GM23338 (cell line): Measurements from ENCODE around the gene EIF3J. TPM values are rescaled to one million over a fixed set of nuclear protein-coding genes. Genes with fewer than 3 reads are reported as not detected.

Source experiments
- ATAC-seq: fragments of 200-7000 bp; cut with Tn5 transposase; 3 replicates; pipeline ENCODE4 v1.9.1; 2020
- DNase-seq: peaks from one replicate; pipeline ENCODE4 v3.0.0-alpha.2; 2015; ENCODE audit warnings: low spot score
- H2AFZ ChIP-seq: fragments of 200-600 bp; sonication (generic); 2 replicates; pipeline ENCODE4 v1.8.0; 2016; ENCODE audit warnings: antibody characterized with exemption, mild to moderate bottlenecking, moderate library complexity
- H3F3A ChIP-seq: fragments of 200-600 bp; sonication (generic); replicated peaks from 2 replicates; pipeline ENCODE4 v1.8.0; 2017; ENCODE audit warnings: antibody characterized with exemption, mixed run types, low read depth
- H3K27ac ChIP-seq: fragments of 200-600 bp; sonication (generic); 2 replicates; pipeline ENCODE4 v1.6.1; 2016; ENCODE audit warnings: low read depth
- H3K27me3 ChIP-seq: fragments of 200-600 bp; sonication (generic); 2 replicates; pipeline ENCODE4 v1.8.0; 2016; ENCODE audit warnings: mild to moderate bottlenecking, mixed run types, moderate library complexity; ENCODE audit not compliant: insufficient read depth
- H3K36me3 ChIP-seq: fragments of 200-600 bp; sonication (generic); 2 replicates; pipeline ENCODE4 v1.8.0; 2016; ENCODE audit warnings: mild to moderate bottlenecking; ENCODE audit not compliant: insufficient read depth
- H3K4me1 ChIP-seq: fragments of 200-600 bp; sonication (generic); 2 replicates; pipeline ENCODE4 v1.8.0; 2016; ENCODE audit warnings: mild to moderate bottlenecking, moderate library complexity; ENCODE audit not compliant: insufficient read depth
- H3K4me2 ChIP-seq: fragments of 200-600 bp; sonication (generic); 2 replicates; pipeline ENCODE4 v1.7.1; 2017; ENCODE audit warnings: mixed run types
- H3K4me3 ChIP-seq: fragments of 200-600 bp; sonication (generic); 2 replicates; pipeline ENCODE4 v1.6.1; 2016; ENCODE audit warnings: mixed run types
- H3K79me2 ChIP-seq: fragments of 200-600 bp; sonication (generic); replicated peaks from 2 replicates; pipeline ENCODE4 v1.8.0; 2017; ENCODE audit warnings: mild to moderate bottlenecking; ENCODE audit not compliant: insufficient read depth
- H3K9me2 ChIP-seq: fragments of 200-600 bp; sonication (generic); 2 replicates; pipeline ENCODE4 v1.8.0; 2017; ENCODE audit not compliant: insufficient read depth
- H4K20me1 ChIP-seq: fragments of 200-600 bp; sonication (generic); replicated peaks from 2 replicates; pipeline ENCODE4 v1.8.0; 2017; ENCODE audit warnings: mild to moderate bottlenecking; ENCODE audit not compliant: insufficient read depth
- H3K27ac Mint-ChIP-seq: 2 replicates; pipeline ENCODE4 v1.8.0; 2020; ENCODE audit warnings: inconsistent platforms, mild to moderate bottlenecking, moderate library complexity, mixed read lengths
- H3K27me3 Mint-ChIP-seq: 3 replicates; pipeline ENCODE4 v1.8.0; 2022; ENCODE audit warnings: low read depth, mild to moderate bottlenecking, moderate library complexity, mixed read lengths, inconsistent platforms; ENCODE audit not compliant: insufficient read depth, poor library complexity
- H3K36me3 Mint-ChIP-seq: 3 replicates; pipeline ENCODE4 v1.8.0; 2021; ENCODE audit warnings: low read depth, mild to moderate bottlenecking, inconsistent platforms, moderate library complexity, mixed read lengths
- H3K4me1 Mint-ChIP-seq: 3 replicates; pipeline ENCODE4 v1.8.0; 2020; ENCODE audit warnings: mild to moderate bottlenecking, inconsistent platforms, mixed read lengths
- H3K4me3 Mint-ChIP-seq: 3 replicates; pipeline ENCODE4 v1.8.0; 2021; ENCODE audit warnings: moderate library complexity, mild to moderate bottlenecking, inconsistent platforms, mixed read lengths
- H3K9me3 Mint-ChIP-seq: 3 replicates; pipeline ENCODE4 v1.8.0; 2020; ENCODE audit warnings: moderate library complexity, mild to moderate bottlenecking, inconsistent platforms, mixed read lengths
- CREB1 ChIP-seq: fragments of 250-450 bp; sonication (Bioruptor Pico); IDR thresholded peaks from 2 replicates; pipeline ENCODE4 v1.5.0; 2020; ENCODE audit warnings: low read depth, mild to moderate bottlenecking, moderate library complexity
- CTCF ChIP-seq, 2 experiments: fragments of 200-600 bp in 1 of 2; sonication (generic) in 1 of 2; conservative IDR thresholded peaks; 2 replicates each; pipeline versions ENCODE4 v1.5.1 to v1.6.1; 2016 to 2017; ENCODE audit warnings: antibody characterized with exemption in 2 of 2, low read depth in 2 of 2, mild to moderate bottlenecking in 2 of 2, moderate library complexity in 1 of 2
- EZH2 ChIP-seq: fragments of 200-600 bp; sonication (generic); IDR thresholded peaks from one replicate; pipeline ENCODE4 v1.8.0; 2017; ENCODE audit warnings: antibody characterized with exemption, mild to moderate bottlenecking, low read depth; ENCODE audit not compliant: unreplicated experiment
- EZH2phosphoT487 ChIP-seq: fragments of 200-600 bp; sonication (generic); IDR thresholded peaks from one replicate; pipeline ENCODE4 v1.8.1; 2018; ENCODE audit warnings: antibody characterized with exemption; ENCODE audit not compliant: unreplicated experiment
- JUNB ChIP-seq: IDR thresholded peaks from one replicate; pipeline ENCODE4 v1.6.1; 2016; ENCODE audit warnings: antibody characterized with exemption; ENCODE audit not compliant: unreplicated experiment
- NANOG ChIP-seq: IDR thresholded peaks from 2 replicates; pipeline ENCODE4 v1.6.1; 2016; ENCODE audit warnings: antibody characterized with exemption, borderline replicate concordance
- POLR2AphosphoS5 ChIP-seq: IDR thresholded peaks from 2 replicates; pipeline ENCODE4 v1.6.1; 2016; ENCODE audit warnings: antibody characterized with exemption, low read depth
- STAT1 ChIP-seq: IDR thresholded peaks from one replicate; pipeline ENCODE4 v1.6.1; 2016; ENCODE audit warnings: antibody characterized with exemption; ENCODE audit not compliant: unreplicated experiment
- ZNF114 ChIP-seq: fragments of 250-450 bp; sonication (Bioruptor Pico); IDR thresholded peaks from 2 replicates; pipeline ENCODE4 v1.5.0; 2020; ENCODE audit warnings: mild to moderate bottlenecking, moderate library complexity
- ZNF331 ChIP-seq: fragments of 250-450 bp; sonication (Bioruptor Pico); IDR thresholded peaks from 2 replicates; pipeline ENCODE4 v1.5.0; 2020; ENCODE audit warnings: low read depth, mild to moderate bottlenecking, moderate library complexity
- polyA plus RNA-seq: library from polyadenylated mRNA; unstranded; fragments of >200 nt; fragmentation: Nextera tagmentation; extraction: Ambion mirVana; gene quantifications from 2 replicates; pipeline ENCODE4 v1.2.1, GENCODE V29; 2016
- total RNA-seq: library from RNA; depleted of rRNA; stranded (reverse); fragments of >200 nt; shearing (Covaris generic); gene quantifications from 2 replicates; pipeline ENCODE4 v1.2.3, GENCODE V29; 2014
- TF ChIP-seq, protein P1 (sequence below): IDR thresholded peaks from one replicate; pipeline ENCODE4 v1.6.1; 2018; ENCODE audit warnings: antibody characterized with exemption; ENCODE audit not compliant: unreplicated experiment
- TF ChIP-seq, protein P2 (sequence below): IDR thresholded peaks from 2 replicates; pipeline ENCODE4 v1.6.1; 2016; ENCODE audit warnings: antibody characterized with exemption
- TF ChIP-seq, protein P3 (sequence below): fragments of 250-450 bp; sonication (Bioruptor Pico); IDR thresholded peaks from 2 replicates; pipeline ENCODE4 v1.5.0; 2020; ENCODE audit warnings: mild to moderate bottlenecking, moderate library complexity

EIF3J gene
- total and polyA plus RNA-seq, 2 experiments from 2014 or later: 62.7 to 66.6 TPM

DNA sequence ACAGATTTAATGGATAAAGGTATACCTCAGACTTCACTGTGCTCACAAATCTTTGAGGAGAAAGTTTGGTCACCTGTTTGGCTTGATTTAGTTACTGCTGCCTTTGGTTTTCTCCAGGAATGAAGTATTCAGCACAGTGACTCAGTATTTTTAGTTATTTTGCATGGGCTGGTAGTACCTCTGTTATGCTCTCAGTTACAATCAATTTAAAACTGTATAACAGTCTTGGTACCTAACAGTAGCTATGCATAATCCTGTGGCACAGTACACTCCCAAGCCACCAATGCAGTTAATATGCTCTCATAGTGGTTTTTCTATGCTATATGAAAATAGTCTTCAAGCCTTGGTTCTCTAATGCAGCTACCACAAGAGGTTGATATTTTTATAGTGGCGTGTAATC, 11.9 kb upstream of the EIF3J start:
- H3K36me3 ChIP-seq: peaks cover 22% of the 10 kb centered on the region
- no peaks in the 10 kb centered on the region for H3K27me3 ChIP-seq
- H3K4me2 ChIP-seq: no peak overlapping the region
- H3K9me2 ChIP-seq: no peaks in the 10 kb centered on the region
- H2AFZ ChIP-seq: no peak overlapping the region
- no peaks in the 10 kb centered on the region for H3K4me1 ChIP-seq
- H3K79me2 ChIP-seq: no peaks in the 10 kb centered on the region
- peaks cover 30% of the 10 kb centered on the region; the same call in 2 of the 3 replicates for H3K36me3 Mint-ChIP-seq
- DNase-seq (no peak), ATAC-seq (no peak)
- H3K4me3 Mint-ChIP-seq: no peak overlapping the region
- no peaks in the 10 kb centered on the region for H3K9me3 Mint-ChIP-seq
- H3K4me3 ChIP-seq: no peak overlapping the region
- no peak overlapping the region for H3K27ac ChIP-seq
- no peaks in the 10 kb centered on the region for H3K27me3 Mint-ChIP-seq
- H4K20me1 ChIP-seq: peaks cover 4% of the 10 kb centered on the region; the same call in 1 of the 2 replicates
- H3F3A ChIP-seq: 0 out of 2 replicates have a peak, but pooled peaks cover 5% of the 10 kb centered on the region
- no peaks in the 10 kb centered on the region for H3K4me1 Mint-ChIP-seq
- H3K27ac Mint-ChIP-seq: no peak overlapping the region
- TF ChIP-seq, protein P1, sequence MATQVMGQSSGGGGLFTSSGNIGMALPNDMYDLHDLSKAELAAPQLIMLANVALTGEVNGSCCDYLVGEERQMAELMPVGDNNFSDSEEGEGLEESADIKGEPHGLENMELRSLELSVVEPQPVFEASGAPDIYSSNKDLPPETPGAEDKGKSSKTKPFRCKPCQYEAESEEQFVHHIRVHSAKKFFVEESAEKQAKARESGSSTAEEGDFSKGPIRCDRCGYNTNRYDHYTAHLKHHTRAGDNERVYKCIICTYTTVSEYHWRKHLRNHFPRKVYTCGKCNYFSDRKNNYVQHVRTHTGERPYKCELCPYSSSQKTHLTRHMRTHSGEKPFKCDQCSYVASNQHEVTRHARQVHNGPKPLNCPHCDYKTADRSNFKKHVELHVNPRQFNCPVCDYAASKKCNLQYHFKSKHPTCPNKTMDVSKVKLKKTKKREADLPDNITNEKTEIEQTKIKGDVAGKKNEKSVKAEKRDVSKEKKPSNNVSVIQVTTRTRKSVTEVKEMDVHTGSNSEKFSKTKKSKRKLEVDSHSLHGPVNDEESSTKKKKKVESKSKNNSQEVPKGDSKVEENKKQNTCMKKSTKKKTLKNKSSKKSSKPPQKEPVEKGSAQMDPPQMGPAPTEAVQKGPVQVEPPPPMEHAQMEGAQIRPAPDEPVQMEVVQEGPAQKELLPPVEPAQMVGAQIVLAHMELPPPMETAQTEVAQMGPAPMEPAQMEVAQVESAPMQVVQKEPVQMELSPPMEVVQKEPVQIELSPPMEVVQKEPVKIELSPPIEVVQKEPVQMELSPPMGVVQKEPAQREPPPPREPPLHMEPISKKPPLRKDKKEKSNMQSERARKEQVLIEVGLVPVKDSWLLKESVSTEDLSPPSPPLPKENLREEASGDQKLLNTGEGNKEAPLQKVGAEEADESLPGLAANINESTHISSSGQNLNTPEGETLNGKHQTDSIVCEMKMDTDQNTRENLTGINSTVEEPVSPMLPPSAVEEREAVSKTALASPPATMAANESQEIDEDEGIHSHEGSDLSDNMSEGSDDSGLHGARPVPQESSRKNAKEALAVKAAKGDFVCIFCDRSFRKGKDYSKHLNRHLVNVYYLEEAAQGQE: no peak
- TF ChIP-seq CREB1 (CRISPR knock-in tag): no peak
- TF ChIP-seq CTCF (conservative IDR thresholded peaks at IDR 0.05; ENCODE audit: low read depth in 2 of 2): no peak
- TF ChIP-seq JUNB: no peak
- no peak for TF ChIP-seq ZNF331 (CRISPR knock-in tag)
- TF ChIP-seq NANOG: no peak
- TF ChIP-seq EZH2: no peak
- TF ChIP-seq ZNF114 (CRISPR knock-in tag): no peak
- TF ChIP-seq POLR2AphosphoS5: no peak
- TF ChIP-seq EZH2phosphoT487: no peak
- TF ChIP-seq, protein P2, sequence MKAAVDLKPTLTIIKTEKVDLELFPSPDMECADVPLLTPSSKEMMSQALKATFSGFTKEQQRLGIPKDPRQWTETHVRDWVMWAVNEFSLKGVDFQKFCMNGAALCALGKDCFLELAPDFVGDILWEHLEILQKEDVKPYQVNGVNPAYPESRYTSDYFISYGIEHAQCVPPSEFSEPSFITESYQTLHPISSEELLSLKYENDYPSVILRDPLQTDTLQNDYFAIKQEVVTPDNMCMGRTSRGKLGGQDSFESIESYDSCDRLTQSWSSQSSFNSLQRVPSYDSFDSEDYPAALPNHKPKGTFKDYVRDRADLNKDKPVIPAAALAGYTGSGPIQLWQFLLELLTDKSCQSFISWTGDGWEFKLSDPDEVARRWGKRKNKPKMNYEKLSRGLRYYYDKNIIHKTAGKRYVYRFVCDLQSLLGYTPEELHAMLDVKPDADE: no peak
- TF ChIP-seq STAT1: no peak
- TF ChIP-seq, protein P3, sequence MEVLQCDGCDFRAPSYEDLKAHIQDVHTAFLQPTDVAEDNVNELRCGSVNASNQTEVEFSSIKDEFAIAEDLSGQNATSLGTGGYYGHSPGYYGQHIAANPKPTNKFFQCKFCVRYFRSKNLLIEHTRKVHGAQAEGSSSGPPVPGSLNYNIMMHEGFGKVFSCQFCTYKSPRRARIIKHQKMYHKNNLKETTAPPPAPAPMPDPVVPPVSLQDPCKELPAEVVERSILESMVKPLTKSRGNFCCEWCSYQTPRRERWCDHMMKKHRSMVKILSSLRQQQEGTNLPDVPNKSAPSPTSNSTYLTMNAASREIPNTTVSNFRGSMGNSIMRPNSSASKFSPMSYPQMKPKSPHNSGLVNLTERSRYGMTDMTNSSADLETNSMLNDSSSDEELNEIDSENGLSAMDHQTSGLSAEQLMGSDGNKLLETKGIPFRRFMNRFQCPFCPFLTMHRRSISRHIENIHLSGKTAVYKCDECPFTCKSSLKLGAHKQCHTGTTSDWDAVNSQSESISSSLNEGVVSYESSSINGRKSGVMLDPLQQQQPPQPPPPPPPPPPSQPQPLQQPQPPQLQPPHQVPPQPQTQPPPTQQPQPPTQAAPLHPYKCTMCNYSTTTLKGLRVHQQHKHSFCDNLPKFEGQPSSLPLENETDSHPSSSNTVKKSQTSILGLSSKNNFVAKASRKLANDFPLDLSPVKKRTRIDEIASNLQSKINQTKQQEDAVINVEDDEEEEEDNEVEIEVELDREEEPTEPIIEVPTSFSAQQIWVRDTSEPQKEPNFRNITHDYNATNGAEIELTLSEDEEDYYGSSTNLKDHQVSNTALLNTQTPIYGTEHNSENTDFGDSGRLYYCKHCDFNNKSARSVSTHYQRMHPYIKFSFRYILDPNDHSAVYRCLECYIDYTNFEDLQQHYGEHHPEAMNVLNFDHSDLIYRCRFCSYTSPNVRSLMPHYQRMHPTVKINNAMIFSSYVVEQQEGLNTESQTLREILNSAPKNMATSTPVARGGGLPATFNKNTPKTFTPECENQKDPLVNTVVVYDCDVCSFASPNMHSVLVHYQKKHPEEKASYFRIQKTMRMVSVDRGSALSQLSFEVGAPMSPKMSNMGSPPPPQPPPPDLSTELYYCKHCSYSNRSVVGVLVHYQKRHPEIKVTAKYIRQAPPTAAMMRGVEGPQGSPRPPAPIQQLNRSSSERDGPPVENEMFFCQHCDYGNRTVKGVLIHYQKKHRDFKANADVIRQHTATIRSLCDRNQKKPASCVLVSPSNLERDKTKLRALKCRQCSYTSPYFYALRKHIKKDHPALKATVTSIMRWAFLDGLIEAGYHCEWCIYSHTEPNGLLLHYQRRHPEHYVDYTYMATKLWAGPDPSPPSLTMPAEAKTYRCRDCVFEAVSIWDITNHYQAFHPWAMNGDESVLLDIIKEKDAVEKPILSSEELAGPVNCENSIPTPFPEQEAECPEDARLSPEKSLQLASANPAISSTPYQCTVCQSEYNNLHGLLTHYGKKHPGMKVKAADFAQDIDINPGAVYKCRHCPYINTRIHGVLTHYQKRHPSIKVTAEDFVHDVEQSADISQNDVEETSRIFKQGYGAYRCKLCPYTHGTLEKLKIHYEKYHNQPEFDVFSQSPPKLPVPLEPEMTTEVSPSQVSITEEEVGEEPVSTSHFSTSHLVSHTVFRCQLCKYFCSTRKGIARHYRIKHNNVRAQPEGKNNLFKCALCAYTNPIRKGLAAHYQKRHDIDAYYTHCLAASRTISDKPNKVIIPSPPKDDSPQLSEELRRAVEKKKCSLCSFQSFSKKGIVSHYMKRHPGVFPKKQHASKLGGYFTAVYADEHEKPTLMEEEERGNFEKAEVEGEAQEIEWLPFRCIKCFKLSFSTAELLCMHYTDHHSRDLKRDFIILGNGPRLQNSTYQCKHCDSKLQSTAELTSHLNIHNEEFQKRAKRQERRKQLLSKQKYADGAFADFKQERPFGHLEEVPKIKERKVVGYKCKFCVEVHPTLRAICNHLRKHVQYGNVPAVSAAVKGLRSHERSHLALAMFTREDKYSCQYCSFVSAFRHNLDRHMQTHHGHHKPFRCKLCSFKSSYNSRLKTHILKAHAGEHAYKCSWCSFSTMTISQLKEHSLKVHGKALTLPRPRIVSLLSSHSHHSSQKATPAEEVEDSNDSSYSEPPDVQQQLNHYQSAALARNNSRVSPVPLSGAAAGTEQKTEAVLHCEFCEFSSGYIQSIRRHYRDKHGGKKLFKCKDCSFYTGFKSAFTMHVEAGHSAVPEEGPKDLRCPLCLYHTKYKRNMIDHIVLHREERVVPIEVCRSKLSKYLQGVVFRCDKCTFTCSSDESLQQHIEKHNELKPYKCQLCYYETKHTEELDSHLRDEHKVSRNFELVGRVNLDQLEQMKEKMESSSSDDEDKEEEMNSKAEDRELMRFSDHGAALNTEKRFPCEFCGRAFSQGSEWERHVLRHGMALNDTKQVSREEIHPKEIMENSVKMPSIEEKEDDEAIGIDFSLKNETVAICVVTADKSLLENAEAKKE (CRISPR knock-in tag): no peak
